HL-60 (cell line): ENCODE data around the gene PRMT7.

Experiments
- GABPA ChIP-seq: IDR thresholded peaks from 2 replicates; pipeline ENCODE4 v1.6.1; 2012; ENCODE audit warnings: low read depth
- POLR2AphosphoS5 ChIP-seq: IDR thresholded peaks from 2 replicates; pipeline ENCODE4 v1.6.1; 2012; ENCODE audit warnings: low read depth
- TF ChIP-seq, protein P1 (sequence below): IDR thresholded peaks from one replicate; pipeline ENCODE4 v1.5.1; 2011; ENCODE audit warnings: low read length, control low read depth, inconsistent platforms; ENCODE audit not compliant: insufficient read depth
- TF ChIP-seq, protein P2 (sequence below): IDR thresholded peaks from 2 replicates; pipeline ENCODE4 v1.6.1; 2012; ENCODE audit warnings: low read depth; ENCODE audit not compliant: insufficient replicate concordance

DNA sequence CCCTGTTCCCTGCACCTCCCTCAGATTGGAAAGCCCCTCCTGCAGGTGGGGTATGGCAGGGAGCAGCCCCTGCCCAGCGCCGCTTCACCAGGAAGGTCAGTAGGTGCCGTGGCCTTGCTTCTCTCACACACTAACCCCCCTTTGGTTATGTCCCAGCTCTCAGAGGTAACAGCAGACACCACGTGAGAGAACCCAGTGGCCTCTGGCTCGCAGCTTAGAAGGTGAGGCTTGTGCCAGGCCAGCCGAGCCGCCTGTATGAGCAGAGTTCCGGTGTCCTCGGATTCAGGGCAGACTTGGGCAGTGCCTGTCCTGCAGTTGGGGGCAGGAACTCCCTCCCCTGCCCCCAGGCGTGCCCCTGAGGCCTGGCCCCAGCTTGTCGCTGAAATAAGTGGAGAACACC is 47.1 kb downstream of the PRMT7 start:
- TF ChIP-seq, protein P1, sequence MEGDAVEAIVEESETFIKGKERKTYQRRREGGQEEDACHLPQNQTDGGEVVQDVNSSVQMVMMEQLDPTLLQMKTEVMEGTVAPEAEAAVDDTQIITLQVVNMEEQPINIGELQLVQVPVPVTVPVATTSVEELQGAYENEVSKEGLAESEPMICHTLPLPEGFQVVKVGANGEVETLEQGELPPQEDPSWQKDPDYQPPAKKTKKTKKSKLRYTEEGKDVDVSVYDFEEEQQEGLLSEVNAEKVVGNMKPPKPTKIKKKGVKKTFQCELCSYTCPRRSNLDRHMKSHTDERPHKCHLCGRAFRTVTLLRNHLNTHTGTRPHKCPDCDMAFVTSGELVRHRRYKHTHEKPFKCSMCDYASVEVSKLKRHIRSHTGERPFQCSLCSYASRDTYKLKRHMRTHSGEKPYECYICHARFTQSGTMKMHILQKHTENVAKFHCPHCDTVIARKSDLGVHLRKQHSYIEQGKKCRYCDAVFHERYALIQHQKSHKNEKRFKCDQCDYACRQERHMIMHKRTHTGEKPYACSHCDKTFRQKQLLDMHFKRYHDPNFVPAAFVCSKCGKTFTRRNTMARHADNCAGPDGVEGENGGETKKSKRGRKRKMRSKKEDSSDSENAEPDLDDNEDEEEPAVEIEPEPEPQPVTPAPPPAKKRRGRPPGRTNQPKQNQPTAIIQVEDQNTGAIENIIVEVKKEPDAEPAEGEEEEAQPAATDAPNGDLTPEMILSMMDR = no peak
- no peak for TF ChIP-seq POLR2AphosphoS5
- TF ChIP-seq GABPA = no peak
- TF ChIP-seq, protein P2, sequence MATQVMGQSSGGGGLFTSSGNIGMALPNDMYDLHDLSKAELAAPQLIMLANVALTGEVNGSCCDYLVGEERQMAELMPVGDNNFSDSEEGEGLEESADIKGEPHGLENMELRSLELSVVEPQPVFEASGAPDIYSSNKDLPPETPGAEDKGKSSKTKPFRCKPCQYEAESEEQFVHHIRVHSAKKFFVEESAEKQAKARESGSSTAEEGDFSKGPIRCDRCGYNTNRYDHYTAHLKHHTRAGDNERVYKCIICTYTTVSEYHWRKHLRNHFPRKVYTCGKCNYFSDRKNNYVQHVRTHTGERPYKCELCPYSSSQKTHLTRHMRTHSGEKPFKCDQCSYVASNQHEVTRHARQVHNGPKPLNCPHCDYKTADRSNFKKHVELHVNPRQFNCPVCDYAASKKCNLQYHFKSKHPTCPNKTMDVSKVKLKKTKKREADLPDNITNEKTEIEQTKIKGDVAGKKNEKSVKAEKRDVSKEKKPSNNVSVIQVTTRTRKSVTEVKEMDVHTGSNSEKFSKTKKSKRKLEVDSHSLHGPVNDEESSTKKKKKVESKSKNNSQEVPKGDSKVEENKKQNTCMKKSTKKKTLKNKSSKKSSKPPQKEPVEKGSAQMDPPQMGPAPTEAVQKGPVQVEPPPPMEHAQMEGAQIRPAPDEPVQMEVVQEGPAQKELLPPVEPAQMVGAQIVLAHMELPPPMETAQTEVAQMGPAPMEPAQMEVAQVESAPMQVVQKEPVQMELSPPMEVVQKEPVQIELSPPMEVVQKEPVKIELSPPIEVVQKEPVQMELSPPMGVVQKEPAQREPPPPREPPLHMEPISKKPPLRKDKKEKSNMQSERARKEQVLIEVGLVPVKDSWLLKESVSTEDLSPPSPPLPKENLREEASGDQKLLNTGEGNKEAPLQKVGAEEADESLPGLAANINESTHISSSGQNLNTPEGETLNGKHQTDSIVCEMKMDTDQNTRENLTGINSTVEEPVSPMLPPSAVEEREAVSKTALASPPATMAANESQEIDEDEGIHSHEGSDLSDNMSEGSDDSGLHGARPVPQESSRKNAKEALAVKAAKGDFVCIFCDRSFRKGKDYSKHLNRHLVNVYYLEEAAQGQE = no peak
